GM12878 (cell line): ENCODE measurements around the gene FAM25A. TPM values are rescaled to one million over a fixed set of nuclear protein-coding genes. Genes with fewer than 3 reads are reported as not detected.

Source experiments
- ATAC-seq: fragments of 200-7000 bp; cut with Tn5 transposase; 3 replicates; pipeline ENCODE4 v1.9.1; 2020; ENCODE audit warnings: mild to moderate bottlenecking, moderate library complexity
- BruUV-seq: library from RNA; stranded (reverse); fragments of 400-500 nt; replicated peaks from 2 replicates; lab custom pipeline; 2021; lab: Mats Ljungman, UMichigan
- CTCF ChIA-PET: fragments of 300-600 bp; sonication (Branson Sonifier 250); formaldehyde crosslinking; extraction: SDS; loops from one replicate; lab custom pipeline; 2021; ENCODE audit warnings: inconsistent platforms; lab: Yijun Ruan, JAX
- POLR2A ChIA-PET: fragments of 350-600 bp; formaldehyde crosslinking; extraction: SDS; loops from one replicate; lab custom pipeline; 2021; ENCODE audit warnings: inconsistent platforms; lab: Charles Lee
- RAD21 ChIA-PET: fragments of 300-600 bp; sonication (Branson Sonifier 250); formaldehyde crosslinking; loops from one replicate; lab custom pipeline; 2023; ENCODE audit warnings: antibody characterized with exemption; ENCODE audit not compliant: unreplicated experiment; lab: Charles Lee
- SMC1A ChIA-PET: fragments of 300-600 bp; sonication (Branson Sonifier 250); formaldehyde crosslinking; loops from one replicate; lab custom pipeline; 2023; ENCODE audit not compliant: unreplicated experiment, uncharacterized antibody; lab: Charles Lee
- DNase-seq: peaks from one replicate; pipeline ENCODE4 v3.0.0-alpha.2; 2011; ENCODE audit warnings: low read depth, low spot score
- FAIRE-seq: peaks from 3 replicates; lab custom pipeline; 2011; peaks lifted over from hg19 to GRCh38; lab: Jason Lieb, UNC
- H2AFZ ChIP-seq: 2 replicates; pipeline ENCODE4 v1.6.0; 2011; ENCODE audit warnings: low read depth, low read length, control low read depth; ENCODE audit not compliant: control insufficient read depth
- H3K27ac ChIP-seq: 2 replicates; pipeline ENCODE4 v1.5.1; 2011; ENCODE audit warnings: control low read depth; ENCODE audit not compliant: control insufficient read depth, insufficient read depth
- H3K27me3 ChIP-seq, 2 experiments: replicated peaks in 1 of 2; 2 replicates each; pipeline versions ENCODE4 v1.6.0 to v1.6.1; 2011; ENCODE audit warnings: low read length in 1 of 2; ENCODE audit not compliant: control insufficient read depth in 2 of 2, insufficient read depth in 2 of 2
- H3K36me3 ChIP-seq, 2 experiments: 2 replicates each; pipeline ENCODE4 v1.5.1; 2011; ENCODE audit warnings: low read length in 1 of 2; ENCODE audit not compliant: control insufficient read depth in 2 of 2, insufficient read depth in 2 of 2
- H3K4me1 ChIP-seq: 2 replicates; pipeline ENCODE4 v1.6.1; 2011; ENCODE audit warnings: mild to moderate bottlenecking, low read length, moderate library complexity, mixed read lengths; ENCODE audit not compliant: control insufficient read depth, insufficient read depth
- H3K4me2 ChIP-seq: 2 replicates; pipeline ENCODE4 v1.6.0; 2011; ENCODE audit warnings: control low read depth; ENCODE audit not compliant: control insufficient read depth, insufficient read depth
- H3K4me3 ChIP-seq: fragments of 200-600 bp; sonication (generic); 2 replicates; pipeline ENCODE4 v1.5.1; 2016
- H3K79me2 ChIP-seq: 2 replicates; pipeline ENCODE4 v1.6.0; 2011; ENCODE audit warnings: low read length; ENCODE audit not compliant: control insufficient read depth, insufficient read depth
- H3K9ac ChIP-seq: 2 replicates; pipeline ENCODE4 v1.8.0; 2011; ENCODE audit warnings: low read length, control low read depth, mixed read lengths; ENCODE audit not compliant: control insufficient read depth, insufficient read depth
- H3K9me3 ChIP-seq: replicated peaks from 3 replicates; pipeline ENCODE4 v1.5.1; 2011; ENCODE audit warnings: mild to moderate bottlenecking, low read length; ENCODE audit not compliant: control insufficient read depth, insufficient read depth
- H4K20me1 ChIP-seq: 2 replicates; pipeline ENCODE4 v1.6.0; 2011; ENCODE audit not compliant: control insufficient read depth, insufficient read depth
- ASH2L ChIP-seq: fragments of 300-600, 200-600 bp; sonication (generic); IDR thresholded peaks from 2 replicates; pipeline ENCODE4 v1.6.1; 2017; ENCODE audit warnings: low read depth, mild to moderate bottlenecking, borderline replicate concordance
- CHD4 ChIP-seq: fragments of 200-600 bp; sonication (generic); IDR thresholded peaks from 2 replicates; pipeline ENCODE4 v1.6.1; 2016; ENCODE audit warnings: mild to moderate bottlenecking
- EZH2 ChIP-seq: IDR thresholded peaks from 2 replicates; pipeline ENCODE4 v1.6.1; 2012; ENCODE audit warnings: low read depth, mild to moderate bottlenecking, control low read depth, inconsistent platforms, low read length, borderline replicate concordance; ENCODE audit not compliant: control insufficient read depth
- GATAD2B ChIP-seq: fragments of 450-650 bp; conservative IDR thresholded peaks from 2 replicates; pipeline ENCODE4 v1.6.1; 2017; ENCODE audit warnings: low read depth, mild to moderate bottlenecking, moderate library complexity
- KAT2A ChIP-seq: conservative IDR thresholded peaks from 2 replicates; pipeline ENCODE4 v1.6.1; 2011; ENCODE audit warnings: low read depth, low read length; ENCODE audit not compliant: control insufficient read depth
- NFYA ChIP-seq: IDR thresholded peaks from 2 replicates; pipeline ENCODE4 v1.6.1; 2011; ENCODE audit warnings: low read depth, mild to moderate bottlenecking, low read length, improper control_type of control experiment, borderline replicate concordance
- NKRF ChIP-seq: fragments of 450-650 bp; conservative IDR thresholded peaks from 2 replicates; pipeline ENCODE4 v1.6.1; 2017; ENCODE audit warnings: mild to moderate bottlenecking, moderate library complexity
- PRDM15 ChIP-seq: fragments of 450-650 bp; formaldehyde crosslinking; IDR thresholded peaks from 2 replicates; pipeline ENCODE4 v1.4.0; 2020; ENCODE audit warnings: mild to moderate bottlenecking, moderate library complexity
- RAD21 ChIP-seq: IDR thresholded peaks from 2 replicates; pipeline ENCODE4 v1.6.1; 2011; ENCODE audit warnings: mild to moderate bottlenecking, low read depth, low read length, moderate library complexity; ENCODE audit not compliant: insufficient read depth
- SMAD5 ChIP-seq: IDR thresholded peaks from 2 replicates; pipeline ENCODE4 v1.6.1; 2016; ENCODE audit warnings: antibody characterized with exemption, low read depth
- SMARCA5 ChIP-seq: fragments of 450-650 bp; IDR thresholded peaks from 2 replicates; pipeline ENCODE4 v1.6.1; 2017; ENCODE audit warnings: mild to moderate bottlenecking
- SMC3 ChIP-seq: IDR thresholded peaks from 2 replicates; pipeline ENCODE4 v1.6.1; 2011; ENCODE audit warnings: low read length, improper control_type of control experiment, borderline replicate concordance
- SUPT20H ChIP-seq: IDR thresholded peaks from 2 replicates; pipeline ENCODE4 v1.6.1; 2011; ENCODE audit warnings: low read depth, mild to moderate bottlenecking, low read length, moderate library complexity, borderline replicate concordance; ENCODE audit not compliant: control insufficient read depth
- TCF3 ChIP-seq: IDR thresholded peaks from 2 replicates; pipeline ENCODE4 v1.6.1; 2012; ENCODE audit warnings: low read depth, mild to moderate bottlenecking, low read length, borderline replicate concordance; ENCODE audit not compliant: insufficient read depth
- ZNF622 ChIP-seq: fragments of 450-650 bp; IDR thresholded peaks from 2 replicates; pipeline ENCODE4 v1.6.1; 2017; ENCODE audit warnings: mild to moderate bottlenecking, inconsistent platforms
- ZNF687 ChIP-seq: fragments of 450-650 bp; IDR thresholded peaks from 2 replicates; pipeline ENCODE4 v1.6.1; 2017; ENCODE audit warnings: mild to moderate bottlenecking, moderate library complexity
- WGBS: methylation state at CpG from one replicate; pipeline ENCODE4 v1.1.6; 2016; ENCODE audit warnings: low lambda C conversion rate; ENCODE audit not compliant: insufficient replicate concordance, insufficient coverage; ENCODE audit errors: missing lambda C conversion rate; 5-methylcytosine and 5-hydroxymethylcytosine counted together
- in situ Hi-C: fragments of 300-500 bp; cut with MboI; formaldehyde crosslinking; loops from 9 replicates; pipeline ENCODE4 v1.14.3; 2018; ENCODE audit warnings: mixed read lengths
- intact Hi-C: fragments of 100-400 bp; cut with micrococcal nuclease; formaldehyde crosslinking; loops from one replicate; pipeline ENCODE4 v1.14.2; 2022; ENCODE audit not compliant: unreplicated experiment
- polyA plus RNA-seq, 11 experiments: library from polyadenylated mRNA; depleted of rRNA in 4 of 11; unstranded in 6 of 11; stranded (reverse) in 5 of 11; fragments of >200 nt; fragmentation: Nextera tagmentation in 4 of 11; fragmentation: Illumina TruSeq in 1 of 11; extraction: Ambion mirVana in 4 of 11; extraction: Trizol in 1 of 11; gene quantifications; 1 replicate in 1 of 11; 2 replicates in 10 of 11; pipeline versions ENCODE4 v1.2.1 to v1.2.3, GENCODE V29; 2011 to 2016; ENCODE audit warnings: inconsistent platforms in 2 of 11, missing spikeins in 2 of 11, low read depth in 1 of 11
- total RNA-seq, 4 experiments: library from RNA; depleted of rRNA in 3 of 4; stranded (reverse); fragments of >200 nt in 3 of 4; fragmentation: Illumina TruSeq in 1 of 4; extraction: Trizol in 1 of 4; gene quantifications; 2 replicates each; pipeline versions ENCODE4 v1.2.1 to v1.2.3, GENCODE V29; 2013 to 2021

Gene FAM25A
- total and polyA plus RNA-seq, 10 of the 15 experiments (the other 5 are each of a cell fraction or from before 2014, with no cell fraction given): not detected

- no peaks in the 10 kb centered on the region for H4K20me1 ChIP-seq
- no peak overlapping the region for H2AFZ ChIP-seq
- H3K9ac ChIP-seq: no peak overlapping the region
- BruUV-seq: no TSS peak
- CTCF ChIA-PET: no interaction called here
- peaks cover 7% of the 10 kb centered on the region for H3K4me1 ChIP-seq
- peaks cover 4 to 14% of the 10 kb centered on the region in 2 experiments for H3K36me3 ChIP-seq
- no peak overlapping the region for H3K27ac ChIP-seq
- ATAC-seq (no peak), FAIRE-seq (no peak), DNase-seq (no peak)
- RAD21 ChIA-PET: no interaction called here
- no peaks in the 10 kb centered on the region for H3K79me2 ChIP-seq
- no peak overlapping the region for H3K4me2 ChIP-seq
- H3K9me3 ChIP-seq: no peaks in the 10 kb centered on the region
- no peaks in the 10 kb centered on the region for H3K27me3 ChIP-seq
- no peak for TF ChIP-seq KAT2A
- no peak for TF ChIP-seq PRDM15 (CRISPR knock-in tag)
- no peak for TF ChIP-seq NKRF
- no peak for TF ChIP-seq ASH2L
- TF ChIP-seq TCF3: no peak
- TF ChIP-seq ZNF622: no peak
- no peak for TF ChIP-seq SMC3
- no peak for TF ChIP-seq NFYA
- no peak for TF ChIP-seq ZNF687
- no peak for TF ChIP-seq EZH2
- no peak for TF ChIP-seq SUPT20H
- TF ChIP-seq SMAD5: no peak
- TF ChIP-seq GATAD2B: no peak
- no peak for TF ChIP-seq CHD4
- TF ChIP-seq SMARCA5: no peak
- no peak for TF ChIP-seq RAD21
- 96% methylated on average over 1 of the region's 1 CpG for WGBS
- H3K4me3 ChIP-seq: no peak overlapping the region
- intact Hi-C loops (no loop called here), in situ Hi-C loops (no loop called here)
- POLR2A ChIA-PET: no interaction called here
- SMC1A ChIA-PET: interaction anchor here (1.1 kb wide), 1 partner anchor 28 kb away, joined by 4 read pairs; no protein-coding TSS in a partner anchor
These were observed 39.3 kb downstream of the FAM25A start for GRCh38 chr10:87059401-87059800.
